HG02623 (cell line): ENCODE data around the gene RAD1.

Experiments
- ATAC-seq: cut with Tn5 transposase; IDR thresholded peaks from one replicate; pipeline ENCODE4 v1.9.1; 2021; ENCODE audit warnings: moderate library complexity; ENCODE audit not compliant: unreplicated experiment

RAD1 gene

DNA sequence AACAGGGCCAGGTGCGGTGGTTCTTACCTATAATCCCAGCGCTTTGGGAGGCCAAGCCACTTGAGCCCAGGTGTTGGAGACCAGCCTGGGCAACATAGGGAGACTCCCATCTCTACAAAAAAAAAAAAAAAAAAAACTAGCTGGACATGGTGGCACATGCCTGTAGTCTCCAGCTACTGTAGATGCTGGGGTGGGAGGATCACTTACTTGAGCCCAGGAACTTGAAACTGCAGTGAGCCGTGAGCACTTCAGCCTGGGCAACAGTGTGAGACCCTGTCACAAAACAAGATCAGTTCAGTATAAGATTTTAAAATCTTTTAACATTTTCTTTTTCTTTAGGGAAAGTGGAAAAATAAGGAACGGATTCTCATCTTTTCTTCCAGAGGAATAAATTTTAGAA, 2.7 kb upstream of the RAD1 start:
- no peak for ATAC-seq

DNA sequence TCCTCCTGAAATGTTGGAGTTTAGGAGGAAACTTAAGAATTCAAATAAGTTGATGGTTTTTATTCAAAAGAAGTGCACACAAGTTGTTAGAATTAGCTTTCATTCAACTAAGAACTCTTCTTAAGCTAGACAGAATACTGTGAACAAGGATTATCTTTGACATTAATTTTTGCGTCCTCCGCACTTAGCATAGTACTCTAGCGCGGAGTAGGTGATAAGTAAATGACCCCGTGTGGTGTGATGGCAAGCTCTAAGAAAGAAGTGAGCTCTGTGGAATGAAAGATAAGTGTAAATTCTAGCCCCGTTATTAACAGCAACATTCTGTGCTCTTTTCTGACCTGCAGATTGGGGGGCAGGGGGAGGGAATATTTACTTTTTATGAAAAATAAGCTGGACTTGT, 1.2 kb upstream of the RAD1 start:
- no peak for ATAC-seq

DNA sequence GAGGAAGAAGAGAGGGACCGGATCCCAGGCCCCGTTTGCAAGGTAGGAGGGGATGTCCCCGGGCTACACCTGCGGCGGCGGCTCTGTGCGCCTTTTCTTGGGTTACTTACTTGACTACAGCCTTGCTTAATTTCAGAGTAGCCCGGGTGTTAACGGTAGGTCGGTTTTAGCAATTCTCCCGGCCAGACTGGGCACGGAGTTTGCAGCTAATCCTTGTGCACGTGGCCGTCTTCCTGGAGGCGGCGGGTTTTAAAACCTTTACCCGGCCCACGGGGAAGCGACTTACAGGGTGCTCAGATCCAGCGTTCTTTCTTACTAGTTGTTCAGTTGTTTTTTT, 520 bp upstream of the RAD1 start:
- ATAC-seq = no peak

DNA sequence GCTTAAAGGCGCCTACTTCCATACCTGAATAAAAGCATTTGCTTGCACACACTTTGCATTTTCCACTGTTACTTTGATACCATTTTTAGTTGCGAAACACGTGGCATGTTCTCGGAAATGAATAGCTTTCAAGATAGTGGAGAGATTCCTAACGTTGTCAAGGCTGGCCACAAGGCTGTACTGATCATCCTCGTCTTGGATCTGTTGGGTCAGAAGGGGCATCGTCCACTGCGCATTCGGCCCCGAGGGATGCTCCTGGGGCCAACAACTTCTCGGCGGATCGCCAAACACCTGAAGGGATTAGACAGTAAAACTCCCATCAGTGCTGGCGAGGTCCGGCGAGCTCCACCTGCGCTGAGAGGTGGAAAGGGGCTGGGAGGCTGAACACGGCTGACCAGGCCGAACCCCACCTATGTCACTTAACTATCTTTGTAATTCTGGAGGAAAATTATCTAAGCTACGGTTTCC, 599 bp downstream of the RAD1 start:
- ATAC-seq = peak; percentile 3

DNA sequence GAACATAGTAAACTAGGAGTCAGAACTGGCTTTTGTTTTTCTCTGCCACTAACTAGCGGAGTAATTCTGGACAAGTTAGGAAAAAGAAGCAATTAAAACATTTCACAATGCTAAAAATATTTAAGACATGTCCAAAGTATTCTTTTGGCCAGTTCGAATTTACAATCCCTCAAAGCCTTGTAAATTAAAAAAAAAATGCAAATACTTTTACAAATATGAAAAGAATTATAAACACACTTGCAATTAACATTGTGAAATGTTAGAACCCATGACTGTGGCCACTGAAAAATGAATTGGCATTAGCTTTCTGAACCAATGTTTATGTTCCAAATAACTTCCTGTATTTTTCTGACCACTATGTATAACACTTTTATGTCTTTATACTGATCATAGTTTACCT, 2.2 kb downstream of the RAD1 start:
- ATAC-seq = no peak

DNA sequence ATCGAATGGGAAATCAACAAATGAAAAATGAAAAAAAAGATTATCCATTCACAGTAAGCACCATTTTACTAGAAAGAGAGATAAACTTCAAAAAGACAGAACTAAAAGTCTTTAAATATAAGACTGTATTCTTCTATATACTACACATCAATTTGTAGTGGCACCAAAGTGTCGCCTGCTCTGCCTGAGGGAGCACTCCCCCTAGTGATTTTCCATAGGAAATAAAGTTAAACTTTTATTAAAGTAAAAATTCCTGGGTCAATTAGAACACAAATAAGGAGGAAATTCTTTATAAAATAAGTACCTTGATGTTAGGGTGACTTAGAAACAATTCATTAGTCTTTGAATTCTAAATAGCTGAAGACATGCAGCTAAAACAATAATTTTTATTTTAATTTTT, 9.7 kb downstream of the RAD1 start:
- no peak for ATAC-seq

DNA sequence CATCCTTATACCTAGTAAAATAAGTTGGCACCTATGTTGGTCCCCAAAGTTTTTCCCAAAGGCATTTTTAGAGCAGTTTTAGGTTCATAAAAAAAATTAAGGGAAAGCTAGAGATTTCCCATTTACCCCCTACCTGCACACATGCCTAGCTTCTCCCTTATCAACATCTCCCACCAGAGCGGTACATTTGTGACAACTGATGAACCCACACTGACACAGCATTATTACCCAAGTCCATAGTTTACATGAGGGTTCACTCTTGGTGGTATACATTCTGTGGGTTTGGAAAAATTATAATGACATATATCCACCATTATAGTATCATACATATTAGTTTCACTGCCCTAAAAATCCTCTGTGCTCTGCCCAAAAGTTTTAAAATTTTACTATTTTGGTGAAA, 12.0 kb downstream of the RAD1 start:
- no peak for ATAC-seq

DNA sequence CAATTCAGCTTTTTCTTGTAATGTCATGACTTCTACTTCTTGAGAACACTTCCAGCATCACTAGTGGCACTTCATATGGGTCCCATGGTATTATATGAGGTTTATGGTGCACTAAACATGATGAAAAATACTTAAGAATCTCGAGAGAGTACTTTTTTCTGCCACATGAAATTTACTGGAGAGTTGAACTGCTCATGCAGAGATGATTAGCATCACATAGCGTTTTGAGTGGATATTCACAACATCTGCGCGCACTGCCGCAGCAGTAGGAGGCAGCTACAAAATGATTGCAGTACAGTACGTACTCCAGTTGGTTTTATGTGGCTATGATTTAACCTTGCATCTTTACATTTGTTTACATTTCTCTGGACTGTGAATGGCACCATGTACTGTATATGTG, 14.7 kb downstream of the RAD1 start:
- no peak for ATAC-seq

DNA sequence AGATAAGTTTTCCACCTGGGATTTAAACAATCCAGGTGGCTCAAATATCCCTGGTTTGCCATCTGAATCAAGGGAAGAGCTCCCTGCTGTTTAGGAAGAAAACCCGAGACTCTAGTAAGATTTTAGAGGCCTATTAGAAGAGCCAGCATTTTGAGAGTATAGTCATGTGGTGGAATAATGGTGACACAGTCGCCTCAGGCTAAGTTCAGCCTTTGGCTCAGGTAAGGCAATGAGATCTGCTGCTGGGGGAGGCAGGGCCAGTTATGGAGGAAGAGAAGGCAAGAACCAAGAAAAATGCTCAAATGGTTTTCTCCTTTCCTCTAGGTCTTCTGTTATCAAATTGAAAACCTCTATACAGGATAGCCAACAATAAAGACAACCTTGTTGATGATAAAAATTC, 16.2 kb downstream of the RAD1 start:
- ATAC-seq = no peak

DNA sequence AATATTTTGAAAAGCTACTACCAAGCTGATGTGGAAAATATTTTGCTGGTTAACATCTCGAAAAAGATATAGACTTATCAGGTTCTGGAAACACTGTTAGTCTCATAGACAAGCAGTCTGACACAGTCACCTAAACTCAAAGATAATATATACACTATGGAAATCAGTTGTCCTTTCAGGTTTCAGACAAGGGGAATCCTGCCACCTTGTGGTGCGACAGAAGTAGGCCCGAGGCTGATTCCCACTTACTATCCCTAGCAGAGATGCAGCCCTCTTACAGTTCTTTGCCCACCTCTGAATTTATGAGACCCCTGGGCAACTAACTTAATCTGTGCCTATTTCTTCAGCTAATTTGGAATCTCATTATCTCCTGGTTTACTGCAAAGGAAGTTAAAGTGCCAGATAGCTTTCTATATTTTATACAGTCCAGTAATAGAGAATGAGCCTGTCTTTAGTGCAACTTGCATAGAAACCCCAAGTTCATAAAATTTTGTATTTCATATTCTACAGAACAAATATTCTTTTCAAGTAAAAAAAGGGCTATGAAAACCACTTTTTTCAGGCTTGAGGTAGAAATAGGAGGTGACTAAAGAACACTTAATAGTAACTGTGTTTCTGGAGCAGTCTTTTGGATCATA, 16.9 kb downstream of the RAD1 start:
- peak; percentile 90 for ATAC-seq

DNA sequence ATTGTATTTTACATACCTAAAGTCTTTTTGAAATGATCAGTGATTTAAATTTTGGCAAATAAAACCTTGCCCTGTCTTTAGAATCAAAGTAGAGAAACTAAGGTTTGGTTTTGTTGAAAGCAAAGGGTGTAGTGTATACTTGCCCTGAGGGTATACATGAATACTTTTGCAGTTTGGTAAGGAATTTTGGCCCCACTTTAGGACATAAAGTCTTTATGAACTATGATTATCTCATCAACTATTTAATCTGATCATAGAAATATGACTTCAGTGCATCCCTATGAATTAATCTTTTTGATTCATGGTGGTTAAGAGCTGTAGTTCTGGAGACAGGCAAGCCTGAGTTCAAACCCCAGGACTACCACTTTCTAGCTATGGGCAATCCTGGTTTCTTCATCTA, 17.7 kb downstream of the RAD1 start:
- ATAC-seq = no peak

DNA sequence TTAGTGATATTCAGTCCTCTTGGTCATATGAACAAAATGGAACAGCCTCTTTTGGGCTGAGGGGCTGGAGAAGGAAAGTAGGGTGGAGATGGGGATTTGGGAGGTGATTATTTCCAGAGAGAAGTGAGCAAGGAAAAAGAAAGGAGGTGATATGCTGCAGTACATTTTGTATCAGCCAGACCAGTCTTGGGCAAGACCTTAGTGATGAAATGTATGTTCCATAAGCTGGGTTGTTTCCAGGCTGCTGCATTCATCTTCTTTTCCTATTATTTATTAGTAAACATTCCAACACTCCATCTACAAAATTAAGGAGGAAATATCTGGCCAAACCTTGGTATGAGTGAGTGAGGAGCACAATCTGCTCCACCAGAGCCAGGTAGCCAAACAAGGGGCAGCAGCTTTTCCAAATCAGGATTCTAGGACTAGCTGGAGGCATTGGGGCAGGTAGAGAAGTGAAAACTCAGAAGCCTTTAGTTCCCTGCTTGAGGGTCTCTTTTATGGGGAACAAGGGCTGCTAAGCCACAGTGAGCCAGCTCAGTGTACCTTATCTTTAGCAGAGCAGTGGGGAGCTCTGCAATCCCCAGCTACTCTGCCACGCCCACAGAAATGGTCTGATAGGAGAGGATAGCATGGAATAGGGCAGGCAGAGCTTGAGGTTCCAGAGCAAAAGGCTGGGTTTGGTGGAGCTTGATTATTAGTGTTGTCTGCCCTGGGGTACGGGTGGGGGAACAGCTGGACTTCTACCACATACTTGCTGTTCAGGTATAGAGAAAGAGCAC, 19.5 kb downstream of the RAD1 start:
- ATAC-seq = no peak

DNA sequence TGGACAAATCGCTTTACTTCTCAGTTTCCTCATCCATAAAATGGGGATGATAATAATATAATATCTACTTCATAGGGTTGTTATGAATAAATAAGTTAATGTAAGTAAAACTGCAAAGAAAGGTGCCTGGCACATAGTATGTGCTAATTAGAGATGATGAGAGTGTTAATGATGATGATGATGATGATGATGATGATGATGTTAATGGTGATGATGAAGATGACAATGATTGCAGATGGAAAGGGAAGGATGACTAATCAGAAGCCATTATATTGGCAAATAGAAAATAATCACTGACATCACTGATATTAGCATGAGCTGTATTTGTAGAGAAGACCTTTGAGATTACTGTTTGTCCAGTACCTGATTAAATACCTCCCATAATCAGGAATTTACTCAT, 20.6 kb downstream of the RAD1 start:
- ATAC-seq = no peak

DNA sequence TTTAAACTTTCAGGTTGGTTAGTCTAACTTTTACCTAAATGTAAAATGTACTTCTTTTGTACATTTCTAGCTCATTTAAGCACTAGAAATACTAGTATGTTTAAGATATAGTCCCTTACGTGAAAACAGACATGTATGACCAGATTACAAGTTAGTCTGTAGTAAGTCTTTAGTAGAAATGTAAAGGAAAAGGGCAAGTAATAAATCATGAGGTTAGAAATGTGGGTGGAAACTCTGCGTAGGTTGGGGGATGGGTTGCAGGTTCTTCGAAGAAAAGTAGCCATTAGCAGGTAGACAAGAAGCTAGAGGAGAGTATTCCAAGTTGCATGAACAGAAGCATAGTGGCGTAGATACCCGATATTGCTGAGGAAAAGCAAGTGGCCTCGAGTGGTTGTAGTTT, 22.9 kb downstream of the RAD1 start:
- ATAC-seq = no peak

DNA sequence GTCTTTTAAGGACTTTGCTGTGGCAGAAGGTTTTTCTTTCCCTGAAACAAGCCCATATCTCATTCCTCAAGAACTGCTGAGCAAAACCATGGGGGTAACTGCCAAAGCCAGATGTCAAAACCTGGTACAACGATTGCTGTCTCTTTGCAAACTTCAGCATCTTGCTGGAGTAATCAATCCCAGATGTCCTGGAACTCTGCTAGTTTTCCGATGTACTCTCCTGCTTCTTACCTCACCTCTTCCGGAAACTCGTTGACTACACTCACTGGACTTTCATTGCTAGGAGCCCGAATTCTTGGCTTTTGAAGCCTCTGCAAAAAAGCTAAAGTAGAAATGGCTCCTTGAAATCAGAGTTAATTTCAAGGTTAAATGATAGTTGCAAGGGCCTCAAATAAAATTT, 23.3 kb downstream of the RAD1 start:
- ATAC-seq = no peak

DNA sequence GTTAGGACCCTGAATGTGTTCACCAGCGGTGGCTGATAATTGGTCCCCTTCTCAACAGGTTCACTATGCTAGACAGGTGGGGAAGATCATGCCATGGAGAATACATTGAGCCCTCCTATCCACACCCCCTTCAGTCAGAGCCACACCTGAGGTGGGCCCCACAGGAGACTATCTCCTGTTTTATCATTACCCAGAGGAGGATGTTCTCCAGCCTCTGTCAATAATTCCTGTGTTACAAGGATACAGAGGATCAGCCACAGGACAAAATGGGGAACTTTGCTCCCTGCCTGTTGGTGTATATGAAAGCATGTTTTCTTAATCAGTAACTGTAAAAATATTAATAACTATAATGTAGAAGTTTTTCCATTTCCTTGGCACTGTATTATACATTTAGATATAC, 25.9 kb downstream of the RAD1 start:
- ATAC-seq = no peak

DNA sequence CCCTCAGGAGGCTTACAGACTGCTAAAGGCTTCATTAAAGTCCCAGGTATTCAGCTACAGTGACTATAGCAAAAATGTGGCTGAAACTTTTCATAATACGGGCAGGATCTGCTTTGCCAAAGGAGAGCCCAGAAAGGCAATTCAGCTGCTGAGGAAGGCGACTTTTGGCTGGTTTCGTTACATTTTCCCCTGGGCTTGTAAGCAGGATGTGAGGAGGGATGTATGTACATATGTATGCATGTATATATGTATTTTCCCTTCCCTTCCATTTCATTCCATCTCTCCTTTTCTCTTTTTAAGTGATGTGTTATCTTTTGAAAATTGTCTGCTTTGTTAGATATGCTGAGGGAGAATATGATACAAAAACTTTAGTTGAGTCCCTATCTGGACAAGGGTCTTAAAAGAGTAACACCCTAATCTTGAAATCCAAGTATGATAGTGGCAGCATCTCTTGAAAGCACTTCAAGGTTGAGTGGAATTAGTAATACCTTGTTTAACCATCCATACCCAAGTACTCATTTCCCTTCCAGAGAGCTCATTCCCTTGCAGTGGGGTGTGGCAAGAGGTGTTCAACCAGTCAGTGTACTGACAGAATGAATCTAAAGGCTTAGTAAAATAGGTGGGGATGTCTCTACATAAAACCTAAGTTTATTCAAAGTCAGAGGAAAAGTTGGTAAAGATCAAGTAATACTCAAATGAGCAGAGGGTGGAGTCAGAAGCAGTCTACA, 28.7 kb downstream of the RAD1 start:
- ATAC-seq = no peak

DNA sequence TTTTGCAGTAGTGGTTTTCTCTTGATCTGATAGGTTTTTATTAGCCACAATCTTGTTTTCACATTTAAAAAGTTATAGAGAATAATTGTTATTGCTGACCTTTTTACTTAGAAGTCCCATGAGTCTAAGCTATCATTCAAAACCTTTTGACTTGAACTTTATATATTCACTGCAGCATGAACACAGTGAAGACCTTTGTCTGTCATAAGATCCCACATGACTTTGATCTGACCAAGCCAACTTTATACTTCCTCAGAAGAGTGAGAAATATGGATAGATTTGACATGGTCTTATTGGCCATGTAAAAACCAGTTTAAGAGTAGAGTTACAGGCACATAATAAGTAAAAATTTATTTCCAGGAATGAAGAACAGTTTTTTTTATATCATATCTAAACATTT, 34.1 kb downstream of the RAD1 start:
- no peak for ATAC-seq

DNA sequence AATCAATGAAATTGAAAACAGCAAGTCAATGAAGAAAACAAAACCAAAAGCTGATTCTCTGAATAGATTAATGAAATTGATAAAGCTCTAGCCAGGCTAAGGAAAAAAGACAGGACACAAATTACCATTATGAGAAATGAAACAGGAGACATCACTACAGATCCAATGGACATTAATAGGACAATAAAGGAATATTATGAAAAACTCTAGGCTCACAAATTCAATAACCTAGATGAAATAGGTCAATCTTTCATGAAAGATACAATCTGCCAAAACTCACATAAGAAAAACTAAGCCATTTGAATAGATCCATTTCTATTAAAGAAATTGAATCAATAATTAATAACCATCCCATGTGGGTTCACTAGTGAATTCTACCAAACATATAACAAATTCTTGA, 39.0 kb downstream of the RAD1 start:
- no peak for ATAC-seq

DNA sequence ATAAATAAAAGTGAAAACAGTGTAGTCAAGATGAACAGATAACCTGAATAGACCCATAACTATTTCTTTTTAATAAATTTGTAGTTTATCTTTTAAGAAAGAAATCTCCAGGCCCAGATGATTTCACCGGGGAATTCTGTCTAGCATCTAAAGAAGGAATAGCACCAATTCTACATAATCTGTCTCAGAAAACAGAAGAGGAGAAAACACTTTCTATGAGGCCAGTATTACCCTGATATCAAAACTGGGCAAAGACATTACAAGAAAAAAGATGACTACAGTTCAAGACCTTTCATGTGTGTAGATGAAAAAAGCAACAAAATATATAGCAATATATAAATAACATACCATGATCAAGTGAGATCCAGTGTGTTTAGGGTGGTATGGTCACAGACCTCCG, 44.9 kb downstream of the RAD1 start:
- ATAC-seq = no peak

DNA sequence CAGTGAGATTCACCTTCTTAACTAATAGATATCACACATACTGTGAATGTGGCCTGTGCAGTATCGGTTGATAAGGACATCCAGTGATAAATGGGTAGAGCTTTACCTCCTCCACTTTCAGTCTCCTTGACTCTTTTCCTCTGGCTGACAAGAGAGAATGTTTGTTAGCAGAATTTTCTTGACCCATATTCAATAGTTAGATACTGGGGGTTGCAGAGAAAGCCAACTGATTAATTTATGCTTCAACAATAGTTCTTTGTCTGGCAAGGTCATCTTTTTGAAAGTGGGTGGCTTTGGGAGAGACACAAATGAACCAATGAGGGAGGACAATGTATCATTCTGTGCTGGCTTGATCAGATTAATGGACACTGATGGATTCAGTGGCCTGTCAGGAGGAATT, 46.0 kb downstream of the RAD1 start:
- no peak for ATAC-seq

DNA sequence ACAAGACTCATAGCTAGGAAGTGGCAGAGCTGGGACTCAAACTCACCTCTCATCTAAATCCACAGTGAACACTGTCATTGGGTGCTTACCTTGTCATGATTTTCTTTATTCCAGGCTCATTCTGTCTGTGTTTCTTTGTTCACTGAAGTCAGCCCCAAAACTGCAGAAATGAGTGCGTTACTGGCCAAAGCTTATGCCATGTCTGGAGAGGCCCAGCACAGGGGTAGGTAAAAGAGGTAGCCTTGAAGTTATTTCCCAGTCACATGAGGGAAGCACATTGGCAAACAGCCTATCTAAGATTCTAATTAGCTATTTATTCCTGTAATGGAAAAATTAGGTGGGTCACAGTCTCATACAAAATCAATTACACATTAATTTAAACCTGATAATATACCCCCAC, 46.5 kb downstream of the RAD1 start:
- ATAC-seq = no peak
